ENCODE measurements around the gene MEGF6. TPM values are rescaled to one million over a fixed set of nuclear protein-coding genes. Genes with fewer than 3 reads are reported as not detected.
"Not testable (repeated sequence)": the region's sequence is repeated elsewhere in the genome, so short reads cannot be mapped to it uniquely, and the experiment has no call there.

MEGF6 gene
- total RNA-seq, 1 experiment from 2014 or later = 32.4 TPM

DNA sequence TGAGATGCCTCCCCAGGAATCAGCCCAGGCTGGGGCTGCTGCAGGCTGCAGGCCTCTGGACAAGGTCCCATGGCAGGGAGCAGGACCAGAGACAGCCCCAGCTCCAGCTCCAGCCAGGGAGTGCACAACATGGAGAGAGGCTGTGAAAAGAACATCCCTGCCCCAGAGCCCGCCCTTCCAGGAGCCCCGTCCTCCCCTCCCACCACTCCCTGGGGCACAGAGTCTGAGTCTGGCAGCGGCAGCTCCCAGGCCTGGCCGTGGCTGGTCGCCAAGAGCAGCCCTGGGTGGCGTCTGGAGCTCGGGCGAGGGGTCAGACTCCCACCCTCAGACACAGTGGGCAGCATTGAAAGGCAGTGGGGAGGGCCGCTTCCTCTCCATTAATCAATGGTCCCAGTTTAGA, 37.8 kb downstream of the MEGF6 start:
- H3K36me3 Mint-ChIP-seq (ENCODE audit: insufficient read depth, unreplicated experiment) = no peaks in the 10 kb centered on the region
- TF ChIP-seq, protein P1, sequence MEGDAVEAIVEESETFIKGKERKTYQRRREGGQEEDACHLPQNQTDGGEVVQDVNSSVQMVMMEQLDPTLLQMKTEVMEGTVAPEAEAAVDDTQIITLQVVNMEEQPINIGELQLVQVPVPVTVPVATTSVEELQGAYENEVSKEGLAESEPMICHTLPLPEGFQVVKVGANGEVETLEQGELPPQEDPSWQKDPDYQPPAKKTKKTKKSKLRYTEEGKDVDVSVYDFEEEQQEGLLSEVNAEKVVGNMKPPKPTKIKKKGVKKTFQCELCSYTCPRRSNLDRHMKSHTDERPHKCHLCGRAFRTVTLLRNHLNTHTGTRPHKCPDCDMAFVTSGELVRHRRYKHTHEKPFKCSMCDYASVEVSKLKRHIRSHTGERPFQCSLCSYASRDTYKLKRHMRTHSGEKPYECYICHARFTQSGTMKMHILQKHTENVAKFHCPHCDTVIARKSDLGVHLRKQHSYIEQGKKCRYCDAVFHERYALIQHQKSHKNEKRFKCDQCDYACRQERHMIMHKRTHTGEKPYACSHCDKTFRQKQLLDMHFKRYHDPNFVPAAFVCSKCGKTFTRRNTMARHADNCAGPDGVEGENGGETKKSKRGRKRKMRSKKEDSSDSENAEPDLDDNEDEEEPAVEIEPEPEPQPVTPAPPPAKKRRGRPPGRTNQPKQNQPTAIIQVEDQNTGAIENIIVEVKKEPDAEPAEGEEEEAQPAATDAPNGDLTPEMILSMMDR (IDR thresholded peaks at IDR 0.05; ENCODE audit: unreplicated experiment) = no peak
- intact Hi-C loops (cut with micrococcal nuclease; ENCODE audit: unreplicated experiment) = no loop called here
- BruUV-seq (replicated peaks) = no TSS peak
- H3K9me3 Mint-ChIP-seq (ENCODE audit: low read depth, unreplicated experiment) = no peaks in the 10 kb centered on the region
- no peak overlapping the region for H3K27ac Mint-ChIP-seq (ENCODE audit: unreplicated experiment)
- no peaks in the 10 kb centered on the region for H3K4me1 Mint-ChIP-seq (ENCODE audit: low read depth, unreplicated experiment)
- H3K27me3 Mint-ChIP-seq (ENCODE audit: unreplicated experiment) = no peaks in the 10 kb centered on the region
- CTCF ChIA-PET = no interaction called here
- H3K4me3 Mint-ChIP-seq (ENCODE audit: low read depth, unreplicated experiment) = no peak overlapping the region
- DNase-seq = no peak

GRCh38 chr1:3572638-3573037, 38.7 kb downstream of the MEGF6 start:
- H3K4me1 Mint-ChIP-seq (ENCODE audit: low read depth, unreplicated experiment); DNase-seq; BruUV-seq (replicated peaks); CTCF ChIA-PET; H3K27me3 Mint-ChIP-seq (ENCODE audit: unreplicated experiment); H3K4me3 Mint-ChIP-seq (ENCODE audit: low read depth, unreplicated experiment); H3K36me3 Mint-ChIP-seq (ENCODE audit: insufficient read depth, unreplicated experiment); intact Hi-C loops (cut with micrococcal nuclease; ENCODE audit: unreplicated experiment); H3K9me3 Mint-ChIP-seq (ENCODE audit: low read depth, unreplicated experiment); H3K27ac Mint-ChIP-seq (ENCODE audit: unreplicated experiment): not testable (repeated sequence)

DNA sequence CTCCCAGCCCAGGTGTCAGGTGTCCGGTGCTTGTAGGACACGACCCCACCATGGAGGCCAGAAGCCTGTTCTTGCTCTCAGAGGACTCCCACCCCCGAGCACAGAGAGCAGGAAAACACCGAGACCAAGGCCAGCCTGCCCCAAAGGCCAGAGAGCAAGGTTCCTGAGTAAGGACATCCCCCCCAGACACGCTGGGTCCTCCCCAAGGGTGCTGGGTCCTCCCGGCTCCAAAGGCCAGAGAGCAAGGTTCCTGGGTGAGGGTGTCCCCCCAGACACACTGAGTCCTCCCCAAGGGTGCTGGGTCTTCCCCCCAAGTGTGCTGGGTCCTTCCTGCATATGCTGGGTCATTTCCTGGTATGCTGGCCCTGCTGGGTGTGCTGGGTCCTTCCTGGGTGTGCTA, 40.0 kb downstream of the MEGF6 start:
- no peaks in the 10 kb centered on the region for H3K27me3 Mint-ChIP-seq (ENCODE audit: unreplicated experiment)
- TF ChIP-seq, protein P1 (IDR thresholded peaks at IDR 0.05; ENCODE audit: unreplicated experiment) = no peak
- intact Hi-C loops (cut with micrococcal nuclease; ENCODE audit: unreplicated experiment) = no loop called here
- H3K4me1 Mint-ChIP-seq (ENCODE audit: low read depth, unreplicated experiment) = no peaks in the 10 kb centered on the region
- no peak overlapping the region for H3K4me3 Mint-ChIP-seq (ENCODE audit: low read depth, unreplicated experiment)
- BruUV-seq (replicated peaks) = no TSS peak
- no peak overlapping the region for H3K27ac Mint-ChIP-seq (ENCODE audit: unreplicated experiment)
- DNase-seq = no peak
- no peaks in the 10 kb centered on the region for H3K9me3 Mint-ChIP-seq (ENCODE audit: low read depth, unreplicated experiment)
- CTCF ChIA-PET = no interaction called here
- no peaks in the 10 kb centered on the region for H3K36me3 Mint-ChIP-seq (ENCODE audit: insufficient read depth, unreplicated experiment)

- intact Hi-C loops (cut with micrococcal nuclease; ENCODE audit: unreplicated experiment) = no loop called here
- TF ChIP-seq, protein P1 (IDR thresholded peaks at IDR 0.05; ENCODE audit: unreplicated experiment) = no peak
- no TSS peak for BruUV-seq (replicated peaks)
- Mint-ChIP-seq H3K4me1 (ENCODE audit: low read depth, unreplicated experiment) (no peaks in the 10 kb centered on the region), H3K27ac (ENCODE audit: unreplicated experiment) (peak overlapping the region; percentile 20), H3K27me3 (ENCODE audit: unreplicated experiment) (no peaks in the 10 kb centered on the region), H3K4me3 (ENCODE audit: low read depth, unreplicated experiment) (no peak overlapping the region), H3K9me3 (ENCODE audit: low read depth, unreplicated experiment) (no peaks in the 10 kb centered on the region), H3K36me3 (ENCODE audit: insufficient read depth, unreplicated experiment) (no peaks in the 10 kb centered on the region)
- DNase-seq = no peak
- CTCF ChIA-PET = no interaction called here
Measured at GRCh38 chr1:3570066-3570986, 41.0 kb downstream of the MEGF6 start.

DNA sequence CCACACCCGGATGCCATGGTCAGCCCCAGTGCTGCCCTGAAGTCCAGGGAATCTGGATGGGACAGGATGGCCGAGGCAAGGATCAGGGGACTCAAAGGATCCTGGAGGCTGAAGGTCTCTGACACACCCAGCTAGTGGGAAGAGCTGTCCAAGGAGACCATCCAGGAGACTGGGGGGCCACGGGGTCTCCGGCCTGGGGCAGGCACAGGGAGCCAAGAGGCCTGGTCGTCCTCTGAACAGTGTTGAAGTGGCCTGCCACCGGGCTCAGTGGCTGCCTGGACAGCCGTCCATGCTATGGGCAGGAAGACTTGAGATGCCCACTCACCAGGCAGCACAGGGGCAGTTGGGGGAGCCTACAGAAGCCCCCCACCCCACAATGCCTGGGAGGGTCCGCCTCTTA, 41.9 kb downstream of the MEGF6 start:
- TF ChIP-seq, protein P1 (IDR thresholded peaks at IDR 0.05; ENCODE audit: unreplicated experiment) = no peak
- no peaks in the 10 kb centered on the region for H3K27me3 Mint-ChIP-seq (ENCODE audit: unreplicated experiment)
- no peak for DNase-seq
- BruUV-seq (replicated peaks) = no TSS peak
- CTCF ChIA-PET = no interaction called here
- no peak overlapping the region for H3K4me3 Mint-ChIP-seq (ENCODE audit: low read depth, unreplicated experiment)
- H3K36me3 Mint-ChIP-seq (ENCODE audit: insufficient read depth, unreplicated experiment) = peaks cover 4% of the 10 kb centered on the region
- intact Hi-C loops (cut with micrococcal nuclease; ENCODE audit: unreplicated experiment) = no loop called here
- H3K9me3 Mint-ChIP-seq (ENCODE audit: low read depth, unreplicated experiment) = no peaks in the 10 kb centered on the region
- H3K4me1 Mint-ChIP-seq (ENCODE audit: low read depth, unreplicated experiment) = no peaks in the 10 kb centered on the region
- no peak overlapping the region for H3K27ac Mint-ChIP-seq (ENCODE audit: unreplicated experiment)

Measured in Calu3 (cell line).